ENCODE data around the gene NME1.

- TF ChIP-seq CTCF (IDR thresholded peaks at IDR 0.05; ENCODE audit: poor library complexity, severe bottlenecking) (no peak), POLR2AphosphoS5 (IDR thresholded peaks at IDR 0.05) (no peak), REST (IDR thresholded peaks at IDR 0.05; ENCODE audit: borderline replicate concordance) (no peak), EZH2 (IDR thresholded peaks at IDR 0.05; ENCODE audit: borderline replicate concordance, insufficient read depth, low read length, poor library complexity, severe bottlenecking) (no peak), RAD21 (conservative IDR thresholded peaks at IDR 0.05) (no peak), TAF1 (IDR thresholded peaks at IDR 0.05; ENCODE audit: low read depth) (no peak), SMC3 (conservative IDR thresholded peaks at IDR 0.05; ENCODE audit: poor library complexity) (no peak), EP300 (conservative IDR thresholded peaks at IDR 0.05; ENCODE audit: poor library complexity, severe bottlenecking) (no peak), MXI1 (conservative IDR thresholded peaks at IDR 0.05; ENCODE audit: poor library complexity, severe bottlenecking) (no peak)
These were observed 27.1 kb downstream of the NME1 start for GRCh38 chr17:51180486-51180885.

Data from neural cell (in vitro differentiated cells).